ENCODE results near the gene HOXA3. TPM values are rescaled to one million over a fixed set of nuclear protein-coding genes. Genes with fewer than 3 reads are reported as not detected.
A peak's percentile ranks its signal among the peaks of the same experiment; 100 is the strongest.

Gene HOXA3
- total and polyA plus RNA-seq, 2 of the 8 experiments (the other 6 are each of a cell fraction or from before 2014, with no cell fraction given) = not detected

GRCh38 chr7:27124096-27124901 is 28.1 kb downstream of the HOXA3 start:
- peaks cover 100% of the 10 kb centered on the region in 4 experiments for H3K27me3 ChIP-seq (replicated peaks in 1 of 4; ENCODE audit: control insufficient read depth in 3 of 4, extremely low read depth in 1 of 4, insufficient read depth in 3 of 4, low read length in 3 of 4)
- no peaks in the 10 kb centered on the region; the same call in 1 of the 2 replicates for H3K23me2 ChIP-seq (ENCODE audit: low read depth, low read length)
- no peak overlapping the region for H2BK5ac ChIP-seq (ENCODE audit: low read depth, low read length)
- no peak overlapping the region for H2BK120ac ChIP-seq (replicated peaks; ENCODE audit: low read depth, low read length)
- H3K79me1 ChIP-seq (ENCODE audit: low read depth, low read length) = no peaks in the 10 kb centered on the region
- ChIA-PET CTCF (ENCODE audit: partially characterized antibody) (interaction anchor here (0.9 to 1.4 kb wide), 4 partner anchors 18 to 37 kb away, joined by 3 to 4 read pairs (median 3); no protein-coding TSS in a partner anchor), POLR2A (ENCODE audit: partially characterized antibody) (no interaction called here)
- no peak overlapping the region for H2AFZ ChIP-seq (ENCODE audit: low read length)
- no peak overlapping the region for H3K14ac ChIP-seq (ENCODE audit: insufficient read length)
- H3K18ac ChIP-seq (ENCODE audit: extremely low read depth, low read length) = no peak overlapping the region
- no peak overlapping the region for H3K9ac ChIP-seq (replicated peaks in 1 of 4; ENCODE audit: extremely low read depth in 1 of 4, low read depth in 3 of 4, low read length in 3 of 4)
- WGBS, 2 experiments (ENCODE audit: extremely low coverage in 1 of 2, insufficient coverage in 1 of 2, insufficient read length in 1 of 2, insufficient replicate concordance in 2 of 2, low coverage in 1 of 2, low lambda C conversion rate in 2 of 2, missing lambda C conversion rate in 1 of 2) = 10% methylated on average over 43 of the region's 43 CpGs; no CpG with 5 or more reads in 1 of the 2 experiments
- H2AK5ac ChIP-seq (ENCODE audit: low read depth, low read length) = no peak overlapping the region; the same call in 1 of the 2 replicates
- H4K91ac ChIP-seq (replicated peaks; ENCODE audit: insufficient read length, low read length) = no peak overlapping the region
- H4K8ac ChIP-seq (ENCODE audit: extremely low read depth, insufficient read depth, low read length) = no peak overlapping the region
- H3K4ac ChIP-seq (replicated peaks; ENCODE audit: insufficient read length, low read depth, low read length) = no peak overlapping the region
- H4K20me1 ChIP-seq (replicated peaks in 1 of 2; ENCODE audit: control insufficient read depth in 1 of 2, insufficient read depth in 2 of 2, low read length in 2 of 2) = peaks cover 18 to 29% of the 10 kb centered on the region in 2 experiments
- no peaks in the 10 kb centered on the region for H3K36me3 ChIP-seq (ENCODE audit: control insufficient read depth in 2 of 4, insufficient read depth in 4 of 4, low read length in 3 of 4)
- no peaks in the 10 kb centered on the region for H3K9me3 ChIP-seq (ENCODE audit: insufficient read depth in 2 of 2, low read depth in 1 of 2, low read length in 1 of 2)
- H4K5ac ChIP-seq (ENCODE audit: insufficient read length, low read depth, low read length) = no peak overlapping the region
- H2BK15ac ChIP-seq (ENCODE audit: low read length) = no peak overlapping the region
- H3K27ac ChIP-seq (ENCODE audit: low read depth, low read length) = no peak overlapping the region
- H3K4me1 ChIP-seq (replicated peaks in 1 of 4; ENCODE audit: control insufficient read depth in 3 of 4, insufficient read depth in 4 of 4, low read length in 3 of 4) = 0 out of 7 replicates have a peak, but pooled peaks cover 0 to 2% (median 0%) of the 10 kb centered on the region in 4 experiments
- H3K4me3 ChIP-seq (ENCODE audit: extremely low read depth in 1 of 4, insufficient read depth in 2 of 4, low read depth in 3 of 4, low read length in 4 of 4) = no peak overlapping the region
- H3K79me2 ChIP-seq (ENCODE audit: control insufficient read depth in 1 of 2, insufficient read depth in 2 of 2, low read length in 2 of 2) = no peaks in the 10 kb centered on the region
- FAIRE-seq = no peak
- H3K23ac ChIP-seq (ENCODE audit: insufficient read length) = no peak overlapping the region
- no peak overlapping the region for H3K56ac ChIP-seq (replicated peaks; ENCODE audit: insufficient read length, low read depth, low read length)
- peak in 1 of 2 experiments; percentile 45 for DNase-seq (ENCODE audit: low read depth in 1 of 2, low spot score in 2 of 2)
- peak; percentile 97; the same call in 1 of the 2 replicates for TF ChIP-seq CBX8 (IDR thresholded peaks at IDR 0.05; ENCODE audit: borderline replicate concordance, low read depth, low read length)
- no peak for TF ChIP-seq CHD1 (IDR thresholded peaks at IDR 0.05; ENCODE audit: low read depth, low read length)
- peak; percentile 76 for TF ChIP-seq SUZ12 (IDR thresholded peaks at IDR 0.05; ENCODE audit: low read length)
- peak; percentile 86 for TF ChIP-seq RNF2 (IDR thresholded peaks at IDR 0.05; ENCODE audit: borderline replicate concordance, low read depth, low read length, missing control alignments, poor library complexity, severe bottlenecking)
- peak; percentile 82 for TF ChIP-seq EZH2 (IDR thresholded peaks at IDR 0.05; ENCODE audit: low read depth, low read length, severe bottlenecking)
- H2BK12ac ChIP-seq (ENCODE audit: low read depth, low read length) = peak overlapping the region; percentile 35; the same call in 1 of the 2 replicates
- no peak overlapping the region for H2BK20ac ChIP-seq (ENCODE audit: low read length)
- H3K4me2 ChIP-seq (ENCODE audit: insufficient read depth in 1 of 2, low read depth in 2 of 2, low read length in 2 of 2) = no peak overlapping the region
